Measurements from ENCODE around the gene CDHR2.

The CDHR2 gene

GRCh38 chr5:176638437-176638836 is 89.3 kb downstream of the CDHR2 start:
- TF ChIP-seq POLR2A (IDR thresholded peaks at IDR 0.05; ENCODE audit: low read depth, low read length) = no peak
- no peak for TF ChIP-seq POLR2AphosphoS5 (IDR thresholded peaks at IDR 0.05; ENCODE audit: low read depth, low read length)
- no peak for TF ChIP-seq PAX5 (IDR thresholded peaks at IDR 0.05; ENCODE audit: insufficient read depth, low read length, severe bottlenecking)
- TF ChIP-seq POU2F2 (IDR thresholded peaks at IDR 0.05; ENCODE audit: low read depth, low read length) = no peak
- TF ChIP-seq TAF1 (IDR thresholded peaks at IDR 0.05; ENCODE audit: low read depth, low read length) = no peak
- TF ChIP-seq SPI1 (IDR thresholded peaks at IDR 0.05; ENCODE audit: low read depth, low read length) = no peak
- FAIRE-seq (no peak), DNase-seq (ENCODE audit: insufficient read length, low spot score) (no peak)

DNA sequence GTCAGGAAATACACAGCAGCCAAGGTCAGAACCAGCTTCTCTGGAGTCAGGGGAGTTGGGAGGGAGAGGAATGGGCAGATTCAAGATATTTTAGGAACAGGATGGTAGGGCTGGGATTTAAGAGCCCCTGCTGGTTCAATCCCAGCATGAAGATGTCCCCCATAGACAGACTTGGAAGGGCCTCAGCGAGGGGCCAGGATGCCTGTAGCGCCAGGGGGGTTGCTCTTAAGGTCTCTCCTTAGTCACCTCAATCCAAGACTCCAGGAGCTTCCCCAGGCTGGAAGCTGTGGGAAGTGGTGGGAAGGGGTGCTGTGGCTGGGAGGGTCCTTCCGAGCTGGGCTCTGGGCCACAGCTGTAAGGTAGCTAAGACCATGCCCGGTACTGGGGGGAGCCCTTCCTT is 90.1 kb downstream of the CDHR2 start:
- DNase-seq (ENCODE audit: insufficient read length, low spot score) (no peak), FAIRE-seq (no peak)
- TF ChIP-seq POLR2A (IDR thresholded peaks at IDR 0.05; ENCODE audit: low read depth, low read length) (no peak), POLR2AphosphoS5 (IDR thresholded peaks at IDR 0.05; ENCODE audit: low read depth, low read length) (no peak), SPI1 (IDR thresholded peaks at IDR 0.05; ENCODE audit: low read depth, low read length) (no peak), POU2F2 (IDR thresholded peaks at IDR 0.05; ENCODE audit: low read depth, low read length) (no peak), PAX5 (IDR thresholded peaks at IDR 0.05; ENCODE audit: insufficient read depth, low read length, severe bottlenecking) (no peak), TAF1 (IDR thresholded peaks at IDR 0.05; ENCODE audit: low read depth, low read length) (no peak)

- no peak for TF ChIP-seq POLR2A (IDR thresholded peaks at IDR 0.05; ENCODE audit: low read depth, low read length)
- no peak for TF ChIP-seq PAX5 (IDR thresholded peaks at IDR 0.05; ENCODE audit: insufficient read depth, low read length, severe bottlenecking)
- no peak for TF ChIP-seq SPI1 (IDR thresholded peaks at IDR 0.05; ENCODE audit: low read depth, low read length)
- TF ChIP-seq TAF1 (IDR thresholded peaks at IDR 0.05; ENCODE audit: low read depth, low read length) = no peak
- no peak for TF ChIP-seq POLR2AphosphoS5 (IDR thresholded peaks at IDR 0.05; ENCODE audit: low read depth, low read length)
- TF ChIP-seq POU2F2 (IDR thresholded peaks at IDR 0.05; ENCODE audit: low read depth, low read length) = no peak
These were observed 90.8 kb downstream of the CDHR2 start for GRCh38 chr5:176639981-176640380.

GRCh38 chr5:176640616-176641015 is 91.5 kb downstream of the CDHR2 start:
- DNase-seq (ENCODE audit: insufficient read length, low spot score) (no peak), FAIRE-seq (no peak)
- TF ChIP-seq TAF1 (IDR thresholded peaks at IDR 0.05; ENCODE audit: low read depth, low read length) (no peak), SPI1 (IDR thresholded peaks at IDR 0.05; ENCODE audit: low read depth, low read length) (no peak), POLR2A (IDR thresholded peaks at IDR 0.05; ENCODE audit: low read depth, low read length) (no peak), PAX5 (IDR thresholded peaks at IDR 0.05; ENCODE audit: insufficient read depth, low read length, severe bottlenecking) (no peak), POLR2AphosphoS5 (IDR thresholded peaks at IDR 0.05; ENCODE audit: low read depth, low read length) (no peak), POU2F2 (IDR thresholded peaks at IDR 0.05; ENCODE audit: low read depth, low read length) (no peak)

More at GRCh38 chr5:176639981-176640380, 90.8 kb downstream of the CDHR2 start:
- DNase-seq (ENCODE audit: insufficient read length, low spot score) (no peak), FAIRE-seq (no peak)

DNA sequence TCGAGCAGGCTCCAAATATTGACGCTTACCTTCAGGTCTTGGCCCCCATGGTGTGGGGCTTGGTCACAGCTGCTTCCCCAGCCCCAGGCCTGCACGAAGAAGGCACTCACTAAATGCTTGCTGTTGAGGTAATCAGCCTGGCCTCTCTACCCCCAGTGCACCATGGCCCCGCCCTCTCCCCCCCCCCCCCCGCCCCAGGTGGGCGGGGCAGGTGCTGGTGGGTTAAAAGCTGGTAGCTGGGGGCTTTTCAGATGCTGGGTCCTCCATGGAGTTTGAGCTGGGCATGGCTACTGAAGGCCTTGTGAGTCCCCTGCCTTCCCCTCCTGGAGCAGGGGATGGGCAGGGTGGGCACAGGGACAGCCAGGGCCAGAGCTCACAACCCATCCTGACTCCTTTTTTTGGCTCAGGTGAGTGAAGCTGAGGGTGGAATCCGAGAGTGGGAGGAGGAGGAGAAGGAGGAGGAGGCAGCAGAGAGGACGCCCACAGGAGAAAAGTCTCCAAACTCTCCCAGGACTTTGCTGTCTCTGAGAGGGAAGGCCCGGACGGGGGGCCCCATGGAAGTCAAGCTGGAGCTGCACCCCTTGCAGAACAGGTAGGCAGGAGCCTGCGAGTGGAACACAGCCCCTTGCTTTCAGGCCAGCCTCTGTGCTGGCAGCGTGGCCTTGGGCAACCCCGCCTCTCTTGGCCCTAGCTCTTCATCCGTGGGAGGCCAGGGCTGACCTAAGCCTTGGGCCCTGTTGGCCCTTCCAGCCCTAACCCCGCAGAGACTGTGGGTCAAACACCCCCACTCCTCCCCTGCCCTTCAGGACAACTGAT is 93.7 kb downstream of the CDHR2 start:
- DNase-seq (ENCODE audit: insufficient read length, low spot score) (no peak), FAIRE-seq (no peak)
- TF ChIP-seq TAF1 (IDR thresholded peaks at IDR 0.05; ENCODE audit: low read depth, low read length) = no peak
- no peak for TF ChIP-seq SPI1 (IDR thresholded peaks at IDR 0.05; ENCODE audit: low read depth, low read length)
- no peak for TF ChIP-seq POLR2A (IDR thresholded peaks at IDR 0.05; ENCODE audit: low read depth, low read length)
- TF ChIP-seq POU2F2 (IDR thresholded peaks at IDR 0.05; ENCODE audit: low read depth, low read length) = no peak
- no peak for TF ChIP-seq POLR2AphosphoS5 (IDR thresholded peaks at IDR 0.05; ENCODE audit: low read depth, low read length)
- no peak for TF ChIP-seq PAX5 (IDR thresholded peaks at IDR 0.05; ENCODE audit: insufficient read depth, low read length, severe bottlenecking)

DNA sequence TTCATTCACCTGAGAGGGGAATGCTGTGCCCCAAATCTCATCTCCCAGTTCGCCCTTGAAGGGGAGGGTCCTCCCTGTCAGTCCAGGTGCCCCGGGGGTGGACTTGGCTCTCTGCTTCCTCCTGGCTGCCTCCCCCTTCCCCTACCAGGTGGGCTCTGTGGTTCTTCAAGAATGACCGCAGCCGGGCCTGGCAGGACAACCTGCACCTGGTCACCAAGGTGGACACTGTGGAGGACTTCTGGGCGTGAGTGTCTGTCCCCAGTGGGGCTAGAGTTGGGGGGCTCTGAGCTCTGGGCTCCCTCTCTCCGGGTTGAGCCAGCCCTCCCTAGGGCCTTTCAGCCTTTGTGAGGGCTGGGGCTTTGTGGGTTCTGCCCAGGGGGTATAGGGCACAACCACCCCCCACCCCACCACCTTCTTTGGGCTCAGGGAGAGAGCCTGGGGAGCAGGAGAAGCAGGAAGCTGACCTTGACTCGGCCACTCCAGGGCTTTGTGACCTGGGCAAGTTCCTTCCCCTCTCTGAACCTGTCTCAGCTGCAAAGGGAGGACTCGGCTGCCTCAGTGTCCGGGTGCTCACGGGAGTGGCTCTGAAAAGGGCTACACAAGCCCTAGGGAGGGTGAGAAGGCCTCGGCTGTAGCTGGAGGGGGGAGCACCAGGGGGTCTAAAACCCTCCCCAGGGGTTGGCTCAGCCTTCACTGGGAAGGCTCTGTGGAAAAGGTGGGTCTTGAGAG is 94.5 kb downstream of the CDHR2 start:
- FAIRE-seq = no peak

DNA sequence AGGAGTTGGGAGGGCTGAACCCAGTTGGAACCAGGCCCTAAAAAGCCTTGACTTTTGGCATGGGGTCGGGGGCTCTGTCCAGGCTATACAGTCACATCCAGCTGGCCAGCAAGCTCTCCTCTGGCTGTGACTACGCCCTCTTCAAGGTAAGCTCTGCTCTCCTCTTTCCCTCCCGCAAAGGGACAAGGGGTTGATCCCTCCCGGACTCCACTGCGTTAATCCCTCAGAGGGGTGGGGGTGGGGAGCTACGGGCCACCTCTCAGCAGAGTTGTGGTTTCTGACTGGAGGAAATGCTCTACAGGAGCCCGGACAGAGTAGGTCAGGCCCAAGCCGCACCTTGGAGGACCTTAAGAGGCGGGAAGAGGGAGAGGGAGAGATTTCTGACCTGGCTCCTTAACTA is 95.2 kb downstream of the CDHR2 start:
- no peak for TF ChIP-seq POU2F2 (IDR thresholded peaks at IDR 0.05; ENCODE audit: low read depth, low read length)
- TF ChIP-seq POLR2AphosphoS5 (IDR thresholded peaks at IDR 0.05; ENCODE audit: low read depth, low read length) = no peak
- TF ChIP-seq POLR2A (IDR thresholded peaks at IDR 0.05; ENCODE audit: low read depth, low read length) = no peak
- no peak for TF ChIP-seq TAF1 (IDR thresholded peaks at IDR 0.05; ENCODE audit: low read depth, low read length)
- TF ChIP-seq SPI1 (IDR thresholded peaks at IDR 0.05; ENCODE audit: low read depth, low read length) = no peak
- TF ChIP-seq PAX5 (IDR thresholded peaks at IDR 0.05; ENCODE audit: insufficient read depth, low read length, severe bottlenecking) = no peak
- FAIRE-seq (no peak), DNase-seq (ENCODE audit: insufficient read length, low spot score) (no peak)

More for the DNA sequence above, 94.5 kb downstream of the CDHR2 start:
- TF ChIP-seq PAX5 (IDR thresholded peaks at IDR 0.05; ENCODE audit: insufficient read depth, low read length, severe bottlenecking) (no peak), POU2F2 (IDR thresholded peaks at IDR 0.05; ENCODE audit: low read depth, low read length) (no peak), POLR2AphosphoS5 (IDR thresholded peaks at IDR 0.05; ENCODE audit: low read depth, low read length) (no peak), SPI1 (IDR thresholded peaks at IDR 0.05; ENCODE audit: low read depth, low read length) (no peak), TAF1 (IDR thresholded peaks at IDR 0.05; ENCODE audit: low read depth, low read length) (no peak), POLR2A (IDR thresholded peaks at IDR 0.05; ENCODE audit: low read depth, low read length) (no peak)
- DNase-seq (ENCODE audit: insufficient read length, low spot score) = no peak

- TF ChIP-seq POLR2A (IDR thresholded peaks at IDR 0.05; ENCODE audit: low read depth, low read length) = no peak
- TF ChIP-seq SPI1 (IDR thresholded peaks at IDR 0.05; ENCODE audit: low read depth, low read length) = no peak
- TF ChIP-seq POU2F2 (IDR thresholded peaks at IDR 0.05; ENCODE audit: low read depth, low read length) = no peak
- no peak for TF ChIP-seq PAX5 (IDR thresholded peaks at IDR 0.05; ENCODE audit: insufficient read depth, low read length, severe bottlenecking)
- no peak for TF ChIP-seq TAF1 (IDR thresholded peaks at IDR 0.05; ENCODE audit: low read depth, low read length)
- no peak for TF ChIP-seq POLR2AphosphoS5 (IDR thresholded peaks at IDR 0.05; ENCODE audit: low read depth, low read length)
- FAIRE-seq (no peak), DNase-seq (ENCODE audit: insufficient read length, low spot score) (no peak)
These were observed 95.9 kb downstream of the CDHR2 start for GRCh38 chr5:176644878-176645670.

Data from GM12891 (cell line).